BLaER1 treated with 17β-estradiol and CSF1 and Interleukin-3, amounts not matched to agents 10 nM and 100 nM (cell line): ENCODE data around the gene HOXA5.

Experiments
- H3K27ac ChIP-seq, 11 experiments: shearing (Covaris generic); formaldehyde crosslinking; 2 replicates each; pipeline ENCODE4 v1.8.1; 2022
- H3K27me3 ChIP-seq, 11 experiments: shearing (Covaris generic); formaldehyde crosslinking; 2 replicates each; pipeline ENCODE4 v1.8.1; 2022
- H3K36me3 ChIP-seq, 11 experiments: shearing (Covaris generic); formaldehyde crosslinking; 2 replicates each; pipeline ENCODE4 v1.8.1; 2022
- H3K4me1 ChIP-seq, 10 experiments: shearing (Covaris generic); formaldehyde crosslinking; 2 replicates each; pipeline ENCODE4 v1.8.1; 2022
- H3K4me2 ChIP-seq, 11 experiments: shearing (Covaris generic); formaldehyde crosslinking; 2 replicates each; pipeline ENCODE4 v1.8.1; 2022
- H3K4me3 ChIP-seq, 10 experiments: shearing (Covaris generic); formaldehyde crosslinking; 2 replicates each; pipeline ENCODE4 v1.8.1; 2022
- H3K9ac ChIP-seq, 11 experiments: shearing (Covaris generic); formaldehyde crosslinking; 2 replicates each; pipeline ENCODE4 v1.8.1; 2022
- H3K9me3 ChIP-seq, 11 experiments: shearing (Covaris generic); formaldehyde crosslinking; replicated peaks in 1 of 11; 2 replicates each; pipeline ENCODE4 v1.8.1; 2022
- H4K20me1 ChIP-seq, 11 experiments: shearing (Covaris generic); formaldehyde crosslinking; 2 replicates each; pipeline ENCODE4 v1.8.1; 2022
- Cebpa-rat ChIP-seq, 11 experiments: shearing (Covaris generic); IDR thresholded peaks; 2 replicates each; pipeline ENCODE4 v1.8.1; 2022

Gene HOXA5

GRCh38 chr7:27145165-27145913, 1.9 kb upstream of the HOXA5 start:
- H4K20me1 ChIP-seq: peaks cover 0 to 8% (median 0%) of the 10 kb centered on the region in 11 experiments; a peak in 4 of 22 replicates
- no peak overlapping the region for H3K9ac ChIP-seq
- no peak for TF ChIP-seq Cebpa-rat (IDR thresholded peaks at IDR 0.05)
- peaks cover 0 to 16% (median 0%) of the 10 kb centered on the region in 11 experiments; a peak in 3 of 22 replicates for H3K36me3 ChIP-seq
- H3K27ac ChIP-seq: no peak overlapping the region
- peaks cover 0 to 6% (median 2%) of the 10 kb centered on the region in 10 experiments; a peak in 12 of 20 replicates for H3K4me1 ChIP-seq
- no peak overlapping the region for H3K4me2 ChIP-seq
- H3K27me3 ChIP-seq: peaks cover 89 to 100% (median 93%) of the 10 kb centered on the region in 11 experiments
- peaks cover 69 to 80% (median 75%) of the 10 kb centered on the region in 11 experiments for H3K9me3 ChIP-seq
- peak overlapping the region in 3 of 10 experiments; percentile 22 to 35 (median 25); a peak in 5 of 20 replicates for H3K4me3 ChIP-seq

DNA sequence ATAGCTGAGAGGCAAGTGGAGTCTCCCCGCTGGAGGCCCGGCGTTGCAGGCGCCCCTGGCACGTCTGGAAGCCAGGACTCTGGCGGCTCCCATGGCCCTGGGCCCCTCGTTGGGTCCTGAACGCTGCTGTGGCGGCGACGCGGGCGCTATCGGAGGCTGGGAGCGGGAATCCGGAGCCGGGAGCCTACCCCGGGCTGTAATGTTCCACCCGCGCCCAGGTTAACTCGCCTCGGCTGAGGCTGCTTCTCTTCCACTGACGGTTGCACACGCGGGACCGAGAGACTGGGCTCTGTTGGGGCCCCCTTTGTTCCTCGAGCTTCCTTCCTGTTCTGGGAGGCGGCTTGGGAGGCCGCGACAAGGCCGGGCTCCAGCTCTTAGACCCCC, 1.3 kb upstream of the HOXA5 start:
- Histone ChIP-seq H3K4me2 (no peak overlapping the region), H3K9me3 (peaks cover 69 to 82% (median 75%) of the 10 kb centered on the region in 11 experiments), H4K20me1 (peaks cover 0 to 8% (median 0%) of the 10 kb centered on the region in 11 experiments; a peak in 3 of 22 replicates), H3K36me3 (peaks cover 0 to 16% (median 0%) of the 10 kb centered on the region in 11 experiments; a peak in 3 of 22 replicates), H3K27me3 (peaks cover 83 to 95% (median 87%) of the 10 kb centered on the region in 11 experiments), H3K4me1 (peaks cover 0 to 4% (median 0%) of the 10 kb centered on the region in 10 experiments; a peak in 2 of 20 replicates), H3K27ac (no peak overlapping the region), H3K9ac (no peak overlapping the region), H3K4me3 (peak overlapping the region in 2 of 10 experiments; percentile 22 to 35; a peak in 5 of 20 replicates)
- TF ChIP-seq Cebpa-rat (IDR thresholded peaks at IDR 0.05): no peak

- Histone ChIP-seq H3K27me3 (peaks cover 77 to 88% (median 81%) of the 10 kb centered on the region in 11 experiments), H3K9ac (no peak overlapping the region), H3K27ac (no peak overlapping the region), H3K9me3 (peaks cover 74 to 87% (median 79%) of the 10 kb centered on the region in 11 experiments), H3K36me3 (peaks cover 0 to 16% (median 0%) of the 10 kb centered on the region in 11 experiments; a peak in 3 of 22 replicates), H3K4me3 (peak overlapping the region in 3 of 10 experiments; percentile 19 to 35 (median 22); a peak in 4 of 20 replicates), H3K4me1 (peaks cover 0 to 4% (median 0%) of the 10 kb centered on the region in 10 experiments; a peak in 2 of 20 replicates), H4K20me1 (peaks cover 0 to 8% (median 0%) of the 10 kb centered on the region in 11 experiments; a peak in 3 of 22 replicates), H3K4me2 (no peak overlapping the region)
- no peak for TF ChIP-seq Cebpa-rat (IDR thresholded peaks at IDR 0.05)
Measured at GRCh38 chr7:27143950-27144780, 684 bp upstream of the HOXA5 start.

GRCh38 chr7:27142580-27143022, 880 bp downstream of the HOXA5 start:
- no peak for TF ChIP-seq Cebpa-rat (IDR thresholded peaks at IDR 0.05)
- Histone ChIP-seq H3K36me3 (peaks cover 0 to 16% (median 0%) of the 10 kb centered on the region in 11 experiments; a peak in 3 of 22 replicates), H3K4me3 (no peak overlapping the region), H3K4me1 (peaks cover 0 to 5% (median 3%) of the 10 kb centered on the region in 10 experiments; a peak in 15 of 20 replicates), H3K9me3 (peaks cover 61 to 75% (median 68%) of the 10 kb centered on the region in 11 experiments), H3K9ac (no peak overlapping the region), H3K4me2 (no peak overlapping the region), H3K27me3 (peaks cover 61 to 80% (median 66%) of the 10 kb centered on the region in 11 experiments), H3K27ac (no peak overlapping the region), H4K20me1 (no peaks in the 10 kb centered on the region)

DNA sequence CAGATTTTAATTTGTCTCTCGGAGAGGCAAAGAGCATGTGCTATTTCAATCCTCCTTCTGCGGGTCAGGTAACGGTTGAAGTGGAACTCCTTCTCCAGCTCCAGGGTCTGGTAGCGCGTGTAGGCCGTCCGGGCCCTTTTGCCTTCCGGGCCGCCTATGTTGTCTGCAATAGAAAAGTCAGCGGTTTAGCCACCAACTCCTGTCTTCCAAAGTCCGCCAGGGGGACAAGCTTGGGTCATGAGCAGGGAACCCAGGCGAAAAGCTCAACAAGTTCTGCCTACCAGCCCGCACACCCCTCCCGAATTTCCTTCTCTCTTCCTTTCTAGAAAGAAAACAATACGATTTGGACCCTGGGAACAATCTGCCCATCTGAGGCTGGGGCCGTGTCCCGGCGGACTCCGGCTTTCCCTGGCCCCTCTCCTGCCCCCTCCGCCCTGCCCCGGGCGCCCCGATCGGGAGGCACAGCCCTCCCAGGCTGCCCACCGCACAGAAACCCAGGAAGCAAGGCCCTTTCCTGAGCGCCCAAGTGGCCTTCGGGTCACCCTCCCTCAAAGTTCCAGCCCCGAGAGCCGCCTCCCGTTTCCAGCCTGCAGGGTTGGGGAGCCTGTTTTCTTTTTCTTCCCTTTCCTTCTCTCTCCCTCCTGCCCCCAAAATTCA, 1.4 kb downstream of the HOXA5 start:
- Histone ChIP-seq H3K27ac (no peak overlapping the region), H4K20me1 (no peaks in the 10 kb centered on the region), H3K4me2 (no peak overlapping the region), H3K4me1 (peaks cover 4 to 11% (median 8%) of the 10 kb centered on the region in 10 experiments; a peak in 19 of 20 replicates), H3K9me3 (peaks cover 56 to 69% (median 62%) of the 10 kb centered on the region in 11 experiments), H3K9ac (no peak overlapping the region), H3K27me3 (peaks cover 57 to 80% (median 64%) of the 10 kb centered on the region in 11 experiments), H3K4me3 (no peak overlapping the region), H3K36me3 (peaks cover 0 to 16% (median 0%) of the 10 kb centered on the region in 11 experiments; a peak in 3 of 22 replicates)
- TF ChIP-seq Cebpa-rat (IDR thresholded peaks at IDR 0.05): no peak

GRCh38 chr7:27141137-27141922, 2.2 kb downstream of the HOXA5 start:
- H3K4me2 ChIP-seq: no peak overlapping the region
- H3K4me1 ChIP-seq: peaks cover 8 to 16% (median 15%) of the 10 kb centered on the region in 10 experiments; a peak in 19 of 20 replicates
- H3K9me3 ChIP-seq: peaks cover 49 to 64% (median 55%) of the 10 kb centered on the region in 11 experiments
- TF ChIP-seq Cebpa-rat (IDR thresholded peaks at IDR 0.05): no peak
- H3K27me3 ChIP-seq: peaks cover 49 to 80% (median 64%) of the 10 kb centered on the region in 11 experiments
- H3K9ac ChIP-seq: no peak overlapping the region
- peaks cover 0 to 16% (median 0%) of the 10 kb centered on the region in 11 experiments; a peak in 3 of 22 replicates for H3K36me3 ChIP-seq
- no peak overlapping the region for H3K27ac ChIP-seq
- H4K20me1 ChIP-seq: no peaks in the 10 kb centered on the region
- no peak overlapping the region for H3K4me3 ChIP-seq

DNA sequence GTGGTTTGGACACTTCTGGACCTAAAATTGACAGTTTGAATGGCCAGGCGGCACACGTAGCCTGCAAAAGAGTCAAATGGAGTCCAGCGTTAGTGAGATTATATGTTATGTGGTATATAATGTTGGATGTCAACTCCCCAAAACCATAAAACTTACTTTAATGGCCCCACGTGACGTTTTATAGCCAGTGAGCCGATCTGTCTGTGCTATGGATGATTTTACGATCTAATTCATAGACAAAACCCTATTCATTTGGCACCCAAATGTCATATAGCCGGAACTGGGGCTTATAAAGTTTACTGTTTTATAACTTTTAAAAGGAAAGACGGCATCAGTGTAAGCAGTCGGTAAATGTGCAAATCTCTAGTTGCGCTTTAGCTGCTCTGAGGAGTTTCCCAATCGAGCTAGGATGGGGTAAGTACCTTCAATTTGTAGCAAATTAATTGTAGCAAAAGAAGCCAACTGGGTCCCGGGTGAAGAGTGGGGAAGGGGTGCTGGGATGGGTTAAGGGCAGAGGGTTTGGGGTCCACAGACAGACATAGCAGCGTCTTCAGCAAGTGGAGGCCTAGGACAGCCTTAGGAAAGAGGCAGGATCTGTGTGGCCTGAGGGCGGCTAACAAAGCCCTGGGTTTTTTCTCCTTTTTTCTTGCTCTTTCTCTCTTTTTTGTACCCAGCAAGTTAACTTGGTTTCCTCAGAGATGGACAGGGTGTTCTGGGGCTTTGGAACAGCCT, 3.2 kb downstream of the HOXA5 start:
- Histone ChIP-seq H3K4me1 (peaks cover 16 to 27% (median 24%) of the 10 kb centered on the region in 10 experiments), H3K27ac (no peak overlapping the region), H3K27me3 (peaks cover 39 to 76% (median 58%) of the 10 kb centered on the region in 11 experiments), H3K9me3 (peaks cover 38 to 61% (median 44%) of the 10 kb centered on the region in 11 experiments), H3K36me3 (peaks cover 0 to 9% (median 0%) of the 10 kb centered on the region in 11 experiments; a peak in 3 of 22 replicates), H3K4me3 (no peak overlapping the region), H4K20me1 (no peaks in the 10 kb centered on the region), H3K4me2 (no peak overlapping the region), H3K9ac (no peak overlapping the region)
- TF ChIP-seq Cebpa-rat (IDR thresholded peaks at IDR 0.05): no peak
